Tibial artery (tissue), 4 donors: ENCODE measurements around the gene PRKAA1.
"Not testable (repeated sequence)": the region's sequence is repeated elsewhere in the genome, so short reads cannot be mapped to it uniquely, and the experiment has no call there.

ENCODE experiments used
- DNase-seq, 2 donors: peaks; one replicate each; pipeline ENCODE4 v3.0.0-alpha.2; 2019
- H3K27ac ChIP-seq, 2 donors: fragments of 200-600 bp; sonication (generic) in 1 of 2; 1 replicate in 1 of 2; 2 replicates in 1 of 2; pipeline ENCODE4 v1.5.1; 2018 to 2019; ENCODE audit warnings: mild to moderate bottlenecking in 1 of 2
- H3K27me3 ChIP-seq, 2 donors: fragments of 200-600 bp; sonication (generic) in 1 of 2; one replicate each; pipeline versions ENCODE4 v1.5.1 to v1.6.0; 2016 to 2019
- H3K36me3 ChIP-seq, 3 donors: fragments of 200-600 bp; sonication (generic) in 2 of 3; one replicate each; pipeline ENCODE4 v1.5.1; 2016 to 2019; ENCODE audit warnings: mild to moderate bottlenecking in 2 of 3
- H3K4me1 ChIP-seq, 4 donors: fragments of 200-600 bp; sonication (generic) in 2 of 4; 1 replicate in 3 of 4; 2 replicates in 1 of 4; pipeline ENCODE4 v1.5.1; 2016 to 2019
- H3K4me3 ChIP-seq, 2 donors: fragments of 200-600 bp; sonication (generic) in 1 of 2; 1 replicate in 1 of 2; 2 replicates in 1 of 2; pipeline ENCODE4 v1.5.1; 2018 to 2019; ENCODE audit warnings: mild to moderate bottlenecking in 2 of 2
- H3K9me3 ChIP-seq, 3 donors: fragments of 200-600 bp; sonication (generic) in 1 of 3; one replicate each; pipeline ENCODE4 v1.5.1; 2016 to 2019
- intact Hi-C: fragments of 100-400 bp; cut with DNase I; formaldehyde crosslinking; loops from one replicate; pipeline ENCODE4 v1.15.0; 2023; ENCODE audit warnings: low total_unique reads
- TF ChIP-seq, protein P1 (sequence below), 2 experiments: fragments of 200-600 bp in 1 of 2; fragments of 450-650 bp in 1 of 2; IDR thresholded peaks; one replicate each; pipeline ENCODE4 v1.5.1; 2017 to 2019; ENCODE audit warnings: antibody characterized with exemption in 2 of 2, mild to moderate bottlenecking in 1 of 2, moderate library complexity in 1 of 2

The PRKAA1 gene

DNA sequence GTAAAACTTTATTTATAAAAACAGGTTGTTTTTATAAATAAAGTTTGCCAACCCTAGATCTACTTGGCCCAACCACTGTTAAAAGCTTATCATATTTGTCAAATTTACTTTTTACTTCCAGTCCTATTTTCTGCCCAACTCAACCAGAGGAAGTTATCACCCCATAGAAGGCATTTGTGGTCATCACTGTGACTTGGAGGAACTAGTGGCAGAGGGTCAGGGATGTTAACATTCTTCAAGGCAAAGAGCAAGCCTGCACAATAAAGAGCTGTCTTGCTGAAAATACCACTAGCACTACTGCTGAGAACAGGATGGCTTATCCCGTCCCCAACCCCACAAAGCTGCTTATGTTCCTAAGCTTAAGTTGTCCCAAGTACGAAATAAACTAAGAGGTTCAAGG lies 64.7 kb downstream of the PRKAA1 start:
- no peak for DNase-seq
- intact Hi-C loops: no loop called here
- Histone ChIP-seq H3K4me3 (no peak overlapping the region), H3K27ac (no peak overlapping the region), H3K9me3 (no peaks in the 10 kb centered on the region), H3K4me1 (peaks cover 0 to 26% (median 2%) of the 10 kb centered on the region in 4 donors), H3K27me3 (no peaks in the 10 kb centered on the region), H3K36me3 (no peaks in the 10 kb centered on the region)
- TF ChIP-seq, protein P1, sequence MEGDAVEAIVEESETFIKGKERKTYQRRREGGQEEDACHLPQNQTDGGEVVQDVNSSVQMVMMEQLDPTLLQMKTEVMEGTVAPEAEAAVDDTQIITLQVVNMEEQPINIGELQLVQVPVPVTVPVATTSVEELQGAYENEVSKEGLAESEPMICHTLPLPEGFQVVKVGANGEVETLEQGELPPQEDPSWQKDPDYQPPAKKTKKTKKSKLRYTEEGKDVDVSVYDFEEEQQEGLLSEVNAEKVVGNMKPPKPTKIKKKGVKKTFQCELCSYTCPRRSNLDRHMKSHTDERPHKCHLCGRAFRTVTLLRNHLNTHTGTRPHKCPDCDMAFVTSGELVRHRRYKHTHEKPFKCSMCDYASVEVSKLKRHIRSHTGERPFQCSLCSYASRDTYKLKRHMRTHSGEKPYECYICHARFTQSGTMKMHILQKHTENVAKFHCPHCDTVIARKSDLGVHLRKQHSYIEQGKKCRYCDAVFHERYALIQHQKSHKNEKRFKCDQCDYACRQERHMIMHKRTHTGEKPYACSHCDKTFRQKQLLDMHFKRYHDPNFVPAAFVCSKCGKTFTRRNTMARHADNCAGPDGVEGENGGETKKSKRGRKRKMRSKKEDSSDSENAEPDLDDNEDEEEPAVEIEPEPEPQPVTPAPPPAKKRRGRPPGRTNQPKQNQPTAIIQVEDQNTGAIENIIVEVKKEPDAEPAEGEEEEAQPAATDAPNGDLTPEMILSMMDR (IDR thresholded peaks at IDR 0.05): no peak

DNA sequence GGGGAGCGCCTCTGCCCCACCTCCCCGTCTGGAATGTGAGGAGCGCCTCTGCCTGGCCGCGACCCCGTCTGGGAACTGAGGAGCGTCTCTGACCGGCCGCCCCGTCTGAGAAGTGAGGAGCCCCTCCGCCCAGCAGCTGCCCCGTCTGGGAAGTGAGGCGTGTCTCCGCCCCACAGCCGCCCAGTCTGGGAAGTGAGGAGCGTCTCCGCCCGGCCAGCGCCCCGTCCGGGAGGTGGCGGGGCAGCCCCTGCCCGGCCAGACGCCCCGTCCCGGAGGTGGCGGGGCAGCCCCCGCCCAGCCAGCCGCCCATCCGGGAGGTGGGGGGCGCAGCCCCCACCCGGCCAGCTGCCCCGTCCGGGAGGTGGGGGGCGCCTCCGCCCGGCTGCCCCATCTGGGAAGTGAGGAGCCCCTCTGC lies 75.7 kb downstream of the PRKAA1 start:
- H3K36me3 ChIP-seq: peaks cover 31 to 43% (median 35%) of the 10 kb centered on the region in 3 donors
- DNase-seq, H3K27me3 ChIP-seq, intact Hi-C loops, H3K9me3 ChIP-seq, H3K4me1 ChIP-seq, H3K27ac ChIP-seq, H3K4me3 ChIP-seq: not testable (repeated sequence)

DNA sequence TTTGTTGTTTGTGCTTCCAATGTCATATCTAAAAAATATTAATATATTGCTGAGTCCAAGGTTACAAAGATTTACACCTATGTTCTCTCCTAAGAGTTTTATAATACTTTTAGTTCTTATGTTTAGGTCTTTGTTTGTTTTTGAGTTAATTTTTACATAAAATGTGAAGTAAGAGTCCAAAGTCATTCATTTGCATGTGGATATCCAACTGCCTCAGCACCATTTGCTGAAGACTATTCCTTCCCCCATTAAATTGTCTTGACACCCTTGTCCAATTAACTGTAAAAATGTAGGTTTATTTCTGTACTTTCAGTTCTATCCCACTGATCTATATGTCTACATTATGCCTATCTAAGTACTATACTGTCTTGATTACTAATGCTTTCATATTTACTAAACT lies 78.1 kb downstream of the PRKAA1 start:
- TF ChIP-seq, protein P1 (IDR thresholded peaks at IDR 0.05): no peak
- intact Hi-C loops: no loop called here

DNA sequence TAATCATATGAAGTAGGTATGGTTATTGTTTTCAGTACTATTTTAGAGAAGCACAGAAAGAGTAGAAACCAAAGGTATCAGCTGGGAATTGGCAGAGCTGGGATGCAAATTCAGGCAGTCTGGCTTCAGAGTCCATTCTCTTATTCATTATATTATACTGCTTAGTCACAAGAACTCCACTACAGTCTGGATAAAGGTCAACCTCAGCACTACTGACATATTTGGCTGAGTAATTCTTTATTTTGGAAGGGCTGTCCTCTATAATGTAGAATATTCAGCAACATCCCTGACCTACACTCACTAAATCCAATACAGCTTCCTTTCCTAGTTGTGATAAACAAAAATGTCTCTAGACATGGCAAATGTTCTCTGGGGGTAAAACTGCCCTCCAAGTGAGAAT lies 80.9 kb downstream of the PRKAA1 start:
- no peak for DNase-seq
- no peak overlapping the region for H3K27ac ChIP-seq

More for the DNA sequence above, 78.1 kb downstream of the PRKAA1 start:
- Histone ChIP-seq H3K27me3 (no peaks in the 10 kb centered on the region), H3K9me3 (peaks cover 0 to 9% (median 0%) of the 10 kb centered on the region in 3 donors), H3K4me1 (peaks cover 0 to 9% (median 2%) of the 10 kb centered on the region in 4 donors), H3K36me3 (peaks cover 16 to 39% (median 31%) of the 10 kb centered on the region in 3 donors), H3K27ac (no peak overlapping the region), H3K4me3 (no peak overlapping the region)
- no peak for DNase-seq

DNA sequence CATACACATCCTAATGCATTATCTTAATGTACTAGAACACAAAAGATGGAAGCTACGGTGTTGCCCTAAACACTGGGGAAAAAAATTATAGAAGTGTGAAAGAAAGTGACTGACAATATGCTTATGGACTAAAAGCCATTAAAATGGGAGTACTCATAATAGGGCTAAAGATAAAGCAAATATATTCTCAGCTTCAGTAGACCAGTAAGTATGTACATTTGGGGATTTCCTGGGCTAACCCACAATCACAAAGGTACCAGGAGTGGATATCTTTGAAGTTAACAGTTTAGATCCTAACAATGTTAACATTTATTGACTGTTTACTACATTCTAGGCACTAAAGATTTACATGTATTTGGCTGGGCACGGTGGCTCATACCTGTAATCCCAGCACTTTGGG lies 81.6 kb downstream of the PRKAA1 start:
- H3K36me3 ChIP-seq: peaks cover 0 to 16% (median 11%) of the 10 kb centered on the region in 3 donors
- H3K4me1 ChIP-seq: peaks cover 0 to 12% (median 2%) of the 10 kb centered on the region in 4 donors
- H3K4me3 ChIP-seq: no peak overlapping the region
- H3K27me3 ChIP-seq: no peaks in the 10 kb centered on the region
- DNase-seq: no peak
- intact Hi-C loops: no loop called here
- no peaks in the 10 kb centered on the region for H3K9me3 ChIP-seq
- no peak overlapping the region for H3K27ac ChIP-seq
- TF ChIP-seq, protein P1 (IDR thresholded peaks at IDR 0.05): no peak

More for the DNA sequence above, 80.9 kb downstream of the PRKAA1 start:
- Histone ChIP-seq H3K9me3 (peaks cover 0 to 5% (median 0%) of the 10 kb centered on the region in 3 donors), H3K27me3 (no peaks in the 10 kb centered on the region), H3K36me3 (peaks cover 5 to 23% (median 16%) of the 10 kb centered on the region in 3 donors), H3K4me1 (peaks cover 0 to 10% (median 2%) of the 10 kb centered on the region in 4 donors), H3K4me3 (no peak overlapping the region)
- intact Hi-C loops: no loop called here
- TF ChIP-seq, protein P1 (IDR thresholded peaks at IDR 0.05): no peak

DNA sequence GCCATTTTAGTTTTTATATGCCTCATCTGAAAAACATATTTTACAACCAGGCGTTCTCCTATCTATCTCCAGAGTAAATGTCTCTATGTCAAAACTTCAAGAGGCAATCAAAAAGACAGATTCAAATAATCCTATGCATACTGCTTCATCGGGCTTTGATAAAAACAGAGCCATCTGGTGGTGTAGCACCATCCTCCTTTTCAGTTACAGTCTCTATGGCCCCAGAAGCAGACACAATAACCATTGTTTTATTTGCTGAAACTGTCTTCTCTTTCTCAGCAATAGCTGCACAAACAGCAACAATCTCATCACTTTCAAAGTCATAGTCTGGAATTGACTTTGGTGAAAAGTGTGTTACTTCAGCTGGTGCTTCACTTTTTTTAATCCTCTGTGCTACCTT lies 82.2 kb downstream of the PRKAA1 start:
- intact Hi-C loops: no loop called here
- Histone ChIP-seq H3K4me1 (peaks cover 0 to 12% (median 2%) of the 10 kb centered on the region in 4 donors), H3K27ac (no peak overlapping the region), H3K9me3 (no peaks in the 10 kb centered on the region), H3K27me3 (no peaks in the 10 kb centered on the region), H3K36me3 (peaks cover 3 to 10% (median 10%) of the 10 kb centered on the region in 3 donors), H3K4me3 (no peak overlapping the region)
- TF ChIP-seq, protein P1 (IDR thresholded peaks at IDR 0.05): no peak
- no peak for DNase-seq
